Measurements from ENCODE around the gene GBE1. TPM values are rescaled to one million over a fixed set of nuclear protein-coding genes. Genes with fewer than 3 reads are reported as not detected.

The GBE1 gene
- total RNA-seq, 1 donor from 2014 or later: 73.1 TPM

DNA sequence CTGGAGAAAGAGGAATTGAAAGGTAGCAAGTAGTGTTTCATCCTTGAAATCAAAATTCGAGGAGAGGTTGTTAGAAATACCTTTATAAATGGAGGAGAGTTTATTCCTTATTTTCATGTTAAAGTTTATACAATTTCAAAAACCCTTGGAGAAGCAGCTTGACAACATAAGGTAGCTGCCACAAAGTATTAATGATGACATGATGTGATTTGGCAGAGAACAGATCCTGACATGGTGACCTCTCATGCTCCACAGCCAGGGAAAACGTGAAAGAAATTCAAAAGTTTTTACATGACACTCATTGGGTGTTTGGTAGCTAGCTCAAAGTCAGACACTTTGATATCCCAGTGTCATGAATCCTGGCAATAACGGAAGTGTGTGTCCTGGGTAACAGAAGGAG, 320.8 kb downstream of the GBE1 start:
- no peak for DNase-seq
- Histone ChIP-seq H3K4me1 (peaks cover 18% of the 10 kb centered on the region), H3K4me3 (no peak overlapping the region), H3K27me3 (ENCODE audit: low read depth) (no peaks in the 10 kb centered on the region), H3K27ac (replicated peaks) (no peak overlapping the region), H3K9me3 (replicated peaks) (no peaks in the 10 kb centered on the region), H3K36me3 (no peaks in the 10 kb centered on the region)
- intact Hi-C loops (cut with micrococcal nuclease): no loop called here
- TF ChIP-seq, protein P1, sequence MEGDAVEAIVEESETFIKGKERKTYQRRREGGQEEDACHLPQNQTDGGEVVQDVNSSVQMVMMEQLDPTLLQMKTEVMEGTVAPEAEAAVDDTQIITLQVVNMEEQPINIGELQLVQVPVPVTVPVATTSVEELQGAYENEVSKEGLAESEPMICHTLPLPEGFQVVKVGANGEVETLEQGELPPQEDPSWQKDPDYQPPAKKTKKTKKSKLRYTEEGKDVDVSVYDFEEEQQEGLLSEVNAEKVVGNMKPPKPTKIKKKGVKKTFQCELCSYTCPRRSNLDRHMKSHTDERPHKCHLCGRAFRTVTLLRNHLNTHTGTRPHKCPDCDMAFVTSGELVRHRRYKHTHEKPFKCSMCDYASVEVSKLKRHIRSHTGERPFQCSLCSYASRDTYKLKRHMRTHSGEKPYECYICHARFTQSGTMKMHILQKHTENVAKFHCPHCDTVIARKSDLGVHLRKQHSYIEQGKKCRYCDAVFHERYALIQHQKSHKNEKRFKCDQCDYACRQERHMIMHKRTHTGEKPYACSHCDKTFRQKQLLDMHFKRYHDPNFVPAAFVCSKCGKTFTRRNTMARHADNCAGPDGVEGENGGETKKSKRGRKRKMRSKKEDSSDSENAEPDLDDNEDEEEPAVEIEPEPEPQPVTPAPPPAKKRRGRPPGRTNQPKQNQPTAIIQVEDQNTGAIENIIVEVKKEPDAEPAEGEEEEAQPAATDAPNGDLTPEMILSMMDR (IDR thresholded peaks at IDR 0.05; ENCODE audit: borderline replicate concordance): no peak
